DMS114 treated with DMSO at 0.1 percent for 48 hours (cell line): ENCODE data around the gene ZHX3.
"Not testable (repeated sequence)": the region's sequence is repeated elsewhere in the genome, so short reads cannot be mapped to it uniquely, and the experiment has no call there.

Experiments used
- DNase-seq: peaks from one replicate; lab custom pipeline; 2025; ENCODE audit not compliant: unreplicated experiment; lab: John Stamatoyannopoulos, UW

The ZHX3 gene

DNA sequence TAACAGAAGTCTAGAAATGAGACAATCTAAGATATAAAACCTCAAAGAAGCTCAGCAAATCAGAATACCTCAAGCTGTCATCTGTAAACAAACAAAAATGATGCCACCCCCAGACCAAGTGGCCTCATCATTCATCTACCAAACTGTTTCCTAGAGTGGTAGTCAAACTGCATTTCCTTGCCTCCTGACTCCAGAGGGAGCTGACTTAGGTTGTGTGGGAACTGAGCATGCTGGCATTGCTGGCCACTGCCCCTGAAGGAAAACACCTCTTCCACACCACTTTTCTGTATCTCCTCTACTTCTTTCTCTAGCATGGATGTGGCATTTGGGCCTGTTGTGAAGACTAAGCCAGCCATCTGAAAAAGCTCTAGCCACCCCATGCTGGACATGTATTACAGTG lies 56.3 kb downstream of the ZHX3 start:
- DNase-seq = no peak

DNA sequence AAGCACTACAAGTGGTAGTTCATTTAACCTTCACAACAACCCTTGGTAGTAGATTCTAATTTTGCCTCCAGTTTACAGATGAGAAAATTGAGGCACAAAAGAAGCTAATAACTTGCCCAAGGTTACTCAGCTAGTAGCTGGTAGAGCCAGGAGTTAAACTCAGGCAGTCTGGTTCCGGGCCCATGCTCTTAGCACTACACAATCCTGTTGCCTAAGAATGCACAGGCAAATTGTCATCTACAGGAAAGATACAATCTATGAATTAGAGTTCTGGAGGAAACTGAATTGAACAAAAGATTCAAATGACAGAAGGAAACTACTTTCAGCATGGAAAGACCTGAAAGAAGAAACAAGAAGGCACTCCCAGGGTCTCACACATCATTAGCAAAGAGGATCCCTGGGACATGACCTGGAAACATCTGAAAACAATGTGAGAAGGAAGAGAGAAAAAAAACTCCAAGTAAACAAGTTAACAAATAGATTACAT lies 56.8 kb downstream of the ZHX3 start:
- no peak for DNase-seq

DNA sequence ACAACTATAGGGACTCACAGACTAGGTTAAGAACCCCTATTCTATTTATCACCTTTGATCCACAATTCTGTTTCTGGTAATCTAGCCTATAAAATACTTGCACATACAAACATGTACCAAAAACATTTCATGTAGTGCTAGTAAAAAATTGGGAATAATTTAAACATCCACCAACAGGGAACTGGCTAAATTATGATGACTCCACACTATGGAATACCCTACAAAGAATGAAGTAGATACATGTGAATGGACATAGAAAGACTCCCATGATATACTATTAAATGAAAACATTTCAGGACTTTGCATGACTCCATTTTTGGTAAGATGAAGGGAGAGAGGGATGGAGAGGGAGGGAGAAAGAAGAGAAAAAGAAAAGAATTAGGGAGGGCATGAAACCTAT lies 58.2 kb downstream of the ZHX3 start:
- no peak for DNase-seq

DNA sequence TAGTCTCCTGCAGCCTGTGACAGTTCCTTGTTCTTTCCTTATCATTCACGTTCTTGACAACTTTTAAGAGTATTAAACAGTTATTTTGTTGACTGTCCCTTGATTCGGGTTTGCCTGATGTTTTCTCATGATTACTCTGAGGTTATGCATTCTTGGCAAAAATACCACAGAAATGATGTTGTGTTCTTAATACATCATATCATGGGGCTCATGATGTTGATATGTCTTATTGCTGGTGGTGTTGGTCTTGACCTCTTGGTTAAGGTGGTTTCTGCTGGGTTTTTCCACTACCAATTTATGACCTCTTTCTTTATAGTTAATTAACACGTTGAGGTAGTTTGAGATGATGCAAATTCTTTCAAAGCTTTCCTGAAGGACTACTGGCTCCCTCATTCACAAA lies 59.1 kb downstream of the ZHX3 start:
- DNase-seq = no peak

DNA sequence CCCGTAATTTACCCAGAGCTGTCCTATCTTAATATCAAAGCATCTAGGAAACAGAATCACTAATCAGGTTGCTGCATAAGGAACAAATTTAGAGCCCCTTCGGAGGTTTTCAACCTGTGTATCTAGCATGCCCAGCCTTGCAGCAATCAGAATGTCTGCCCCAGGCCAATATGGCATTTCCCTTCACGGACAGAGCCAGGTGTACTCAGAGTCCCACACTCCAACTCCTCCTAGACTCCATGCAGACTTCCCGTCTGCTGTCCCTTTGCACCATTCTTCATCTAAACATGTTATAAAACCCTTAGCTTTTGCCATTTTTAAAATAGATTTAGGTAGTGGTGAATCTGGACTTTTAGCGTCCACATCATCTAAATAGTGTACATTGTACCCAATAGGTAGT lies 61.0 kb downstream of the ZHX3 start:
- DNase-seq = no peak

DNA sequence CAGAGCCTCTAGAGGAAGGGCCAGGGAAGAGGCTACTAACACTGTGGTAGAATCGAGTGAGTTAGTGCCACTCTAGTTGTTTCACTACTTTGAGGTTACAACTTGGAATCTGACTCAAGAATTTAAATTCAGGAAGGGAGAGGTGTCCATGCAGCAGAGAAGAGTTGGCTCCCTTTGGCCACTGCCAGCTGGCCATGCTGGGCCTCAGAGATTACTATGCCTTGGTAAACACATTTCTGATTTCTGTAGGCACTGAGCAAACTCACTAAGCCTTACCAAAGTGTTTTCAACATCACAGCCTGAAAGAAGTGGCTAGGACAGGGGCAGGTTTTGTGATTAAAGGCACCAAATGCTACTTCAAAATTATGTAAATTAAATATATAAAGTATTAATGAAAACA lies 61.9 kb downstream of the ZHX3 start:
- DNase-seq = no peak

DNA sequence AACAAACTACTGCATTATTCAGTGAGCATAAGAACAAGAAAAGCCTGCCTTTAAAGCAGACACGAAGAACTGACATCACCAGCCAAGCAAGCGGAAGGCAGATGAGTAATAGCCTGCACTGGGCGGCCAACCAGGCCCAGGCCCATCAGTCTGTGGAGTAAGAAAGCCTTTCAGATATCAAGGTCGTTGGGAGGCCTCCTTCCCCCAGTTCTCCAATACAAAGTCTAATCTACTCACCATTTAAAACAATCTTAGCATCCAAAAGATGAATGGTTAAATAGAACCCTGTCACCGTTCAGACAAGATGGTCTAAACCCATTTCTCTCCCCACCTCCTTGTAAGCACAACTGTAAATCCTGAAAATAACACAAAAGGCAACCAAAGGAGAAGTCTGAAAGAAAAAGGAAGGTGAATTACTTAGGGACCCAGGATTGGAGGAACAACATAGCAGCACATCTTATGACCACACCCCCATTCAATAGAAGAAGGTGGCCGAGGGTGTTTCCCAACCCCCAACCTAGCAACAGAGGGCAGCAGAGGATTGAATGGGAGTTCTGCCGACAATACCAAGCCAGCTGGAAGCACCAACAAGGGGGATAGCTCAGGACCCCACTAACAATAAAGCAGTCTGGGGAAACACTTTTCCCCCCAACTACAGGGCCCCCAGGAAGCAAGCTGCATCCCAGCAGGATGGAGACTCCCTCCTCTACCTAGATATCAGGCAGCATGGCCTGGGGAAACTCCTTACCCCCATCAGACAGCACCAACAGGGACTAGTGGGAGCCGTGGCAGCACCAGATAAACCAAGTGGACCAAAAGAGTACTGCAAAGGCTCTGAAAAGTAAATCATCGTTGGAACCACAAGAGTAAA lies 67.9 kb downstream of the ZHX3 start:
- peak; percentile 6 for DNase-seq

DNA sequence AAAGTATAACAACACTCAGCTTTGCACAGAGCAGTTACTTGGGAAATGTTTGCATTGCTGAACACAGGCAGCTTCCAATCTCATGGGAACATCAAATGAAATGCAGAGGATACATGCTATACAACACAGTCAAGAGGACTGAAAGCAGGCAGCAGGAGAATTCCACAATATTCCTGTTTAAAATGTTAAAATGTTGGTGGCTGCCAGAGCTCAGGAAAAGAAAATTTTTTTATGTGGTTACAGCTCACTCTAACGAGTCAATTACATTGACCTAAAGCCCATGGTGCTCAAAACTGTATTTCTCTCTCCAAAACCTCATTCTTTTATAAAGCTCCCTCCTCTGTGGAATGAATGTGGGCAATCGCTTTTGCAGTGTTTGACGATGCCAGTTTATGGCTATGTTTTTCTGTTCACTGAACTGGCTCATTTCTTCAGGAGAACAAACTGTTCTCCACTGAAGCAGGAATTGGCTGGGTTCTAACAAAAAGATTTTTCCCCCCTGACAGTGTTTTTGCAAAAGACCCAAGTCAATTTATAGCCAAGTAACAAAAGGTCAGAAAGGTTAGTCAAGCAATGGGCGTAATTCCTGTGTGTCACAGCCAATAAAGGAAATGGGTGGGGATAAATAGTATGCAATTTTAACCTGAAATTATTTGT lies 69.0 kb downstream of the ZHX3 start:
- DNase-seq = no peak

DNA sequence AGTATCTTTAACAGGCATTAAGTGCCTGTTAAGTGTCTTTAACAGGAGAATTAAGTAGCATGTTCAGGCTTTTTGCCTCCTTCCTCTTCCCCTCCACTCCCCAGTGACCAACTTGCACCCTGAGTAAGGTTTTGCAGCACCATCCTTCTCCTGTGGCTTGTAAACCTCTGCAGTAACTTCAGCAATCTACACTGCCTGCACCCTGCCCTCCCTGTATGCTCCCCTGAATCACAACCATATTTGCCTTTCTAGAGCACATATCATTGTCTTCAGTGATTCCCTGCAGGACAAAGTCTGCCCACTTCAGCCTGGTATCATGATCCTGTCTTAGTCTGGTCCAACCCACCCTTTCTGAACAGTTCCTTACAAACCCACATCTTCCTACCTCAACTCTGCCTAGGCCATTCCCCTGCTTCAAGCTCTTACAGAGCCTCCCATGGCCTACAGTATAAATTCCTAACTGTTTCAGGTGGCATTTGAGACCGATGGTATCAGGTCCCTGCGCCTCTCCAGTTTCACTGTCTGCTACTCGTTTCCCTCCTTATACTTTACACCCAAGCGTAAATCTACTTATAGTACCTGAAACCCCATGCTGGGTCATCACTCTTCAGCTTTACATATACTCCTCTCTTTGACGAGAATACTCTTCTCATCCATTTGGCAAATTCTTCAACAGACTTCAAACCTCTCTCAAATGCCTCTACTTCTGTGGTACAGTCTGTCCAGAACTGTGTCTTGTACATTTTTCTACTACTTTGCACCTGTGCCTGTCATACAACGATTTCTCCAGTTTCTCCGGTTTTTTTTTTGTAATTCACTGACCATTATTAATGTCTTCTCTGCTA lies 69.8 kb downstream of the ZHX3 start:
- no peak for DNase-seq

DNA sequence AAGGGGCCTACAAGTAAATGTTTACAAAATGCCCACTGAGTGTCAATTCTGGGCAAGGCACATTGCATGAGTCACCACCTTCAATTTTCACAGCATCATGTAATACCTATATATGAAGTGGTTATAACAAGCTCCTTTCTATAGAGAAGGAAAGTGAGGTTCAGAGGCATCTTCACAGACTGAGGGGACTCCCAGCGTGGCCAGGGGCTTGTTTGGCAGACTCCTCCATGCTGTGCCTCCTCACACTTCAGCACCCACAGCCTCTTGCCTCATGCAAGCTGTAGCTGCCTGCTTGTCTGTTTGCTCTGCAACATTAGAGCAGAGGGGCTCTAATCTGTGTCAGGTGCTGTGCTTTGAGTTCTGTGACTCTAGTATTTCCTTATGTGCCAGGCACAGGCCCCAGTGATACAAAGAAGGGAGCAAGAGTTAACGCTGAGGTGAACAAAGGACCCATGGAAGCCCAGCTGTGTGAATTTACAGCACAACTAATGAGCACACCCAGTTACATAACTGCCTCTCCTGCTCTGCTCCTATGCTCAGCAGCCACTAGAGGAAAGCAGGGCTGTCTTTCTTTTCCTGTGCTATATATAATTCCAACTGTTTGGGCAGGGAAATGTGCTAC lies 72.3 kb downstream of the ZHX3 start:
- DNase-seq = no peak

DNA sequence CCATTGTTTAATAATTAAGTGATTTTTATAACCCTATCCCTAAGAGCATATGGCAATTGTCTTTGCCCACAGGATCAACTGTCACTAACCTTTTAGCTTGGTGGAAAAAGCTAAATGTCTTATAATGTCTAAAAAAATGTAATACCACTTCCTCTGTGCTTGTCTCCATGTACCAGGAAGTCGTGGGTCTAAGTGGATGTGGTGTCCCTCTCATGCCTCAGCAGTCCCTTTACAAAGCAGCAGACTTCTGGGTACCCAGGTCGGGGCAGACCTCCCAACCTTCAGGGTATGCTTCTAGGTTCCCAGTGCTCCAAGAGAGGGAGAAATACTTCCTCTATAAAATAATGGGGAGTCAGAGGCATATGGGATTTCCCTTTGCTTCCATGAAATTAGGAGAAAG lies 74.7 kb downstream of the ZHX3 start:
- DNase-seq = no peak

DNA sequence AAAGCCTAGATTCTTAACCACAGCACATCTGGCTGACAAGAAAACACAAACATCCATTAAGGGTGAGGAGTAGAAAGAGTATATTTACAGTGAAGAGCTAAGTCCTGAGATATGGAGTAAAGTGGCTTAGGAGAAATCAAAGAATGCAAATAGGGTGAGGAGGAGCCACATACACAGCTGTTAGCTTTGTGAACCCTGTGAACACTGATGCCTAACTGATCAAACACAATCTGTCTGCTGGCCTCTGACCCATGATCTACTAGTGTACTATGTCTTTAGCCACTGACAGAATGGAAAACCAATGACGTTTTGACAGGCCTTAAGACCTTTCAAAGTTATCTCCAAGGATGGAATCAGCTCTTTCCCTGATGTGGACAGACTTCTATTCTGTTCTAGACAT lies 75.2 kb downstream of the ZHX3 start:
- DNase-seq = no peak

DNA sequence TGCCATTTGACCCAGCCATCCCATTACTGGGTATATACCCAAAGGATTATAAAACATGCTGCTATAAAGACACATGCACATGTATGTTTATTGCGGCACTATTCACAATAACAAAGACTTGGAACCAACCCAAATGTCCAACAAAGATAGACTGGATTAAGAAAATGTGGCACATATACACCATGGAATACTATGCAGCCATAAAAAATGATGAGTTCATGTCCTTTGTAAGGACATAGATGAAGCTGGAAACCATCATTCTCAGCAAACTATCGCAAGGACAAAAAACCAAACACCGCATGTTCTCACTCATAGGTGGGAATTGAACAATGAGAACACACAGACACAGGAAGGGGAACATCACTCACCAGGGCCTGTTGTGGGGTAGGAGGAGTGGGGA lies 80.3 kb downstream of the ZHX3 start:
- DNase-seq = not testable (repeated sequence)

DNA sequence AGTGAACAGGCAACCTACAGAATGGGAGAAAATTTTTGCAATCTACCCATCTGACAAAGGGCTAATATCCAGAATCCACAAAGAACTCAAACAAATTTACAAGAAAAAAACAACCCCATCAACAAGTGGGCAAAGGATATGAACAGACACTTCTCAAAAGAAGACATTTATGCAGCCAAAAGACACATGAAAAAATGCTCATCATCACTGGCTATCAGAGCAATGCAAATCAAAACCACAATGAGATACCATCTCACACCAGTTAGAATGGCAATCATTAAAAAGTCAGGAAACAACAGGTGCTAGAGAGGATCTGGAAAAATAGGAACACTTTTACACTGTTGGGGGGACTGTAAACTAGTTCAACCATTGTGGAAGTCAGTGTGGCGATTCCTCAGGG lies 80.7 kb downstream of the ZHX3 start:
- DNase-seq = not testable (repeated sequence)

DNA sequence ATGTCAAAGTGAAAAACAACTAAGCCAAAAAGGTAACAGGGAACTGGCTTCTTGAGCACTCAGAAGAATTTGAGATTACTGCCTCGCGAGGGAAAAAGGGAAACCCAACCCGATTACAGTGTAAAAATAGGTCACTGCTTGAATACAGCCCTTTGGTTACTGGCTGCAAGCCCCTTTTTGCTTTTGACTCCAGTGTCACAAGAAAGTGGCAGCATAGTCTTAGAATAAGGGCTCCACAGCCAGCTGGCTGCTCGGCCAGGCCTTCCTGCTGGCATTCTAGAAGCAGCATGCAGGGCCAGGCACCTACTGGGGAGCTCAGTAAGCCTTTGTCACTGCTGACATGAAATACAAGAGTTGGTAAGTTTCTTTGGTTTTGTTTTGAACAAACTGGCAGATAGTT lies 83.0 kb downstream of the ZHX3 start:
- no peak for DNase-seq

DNA sequence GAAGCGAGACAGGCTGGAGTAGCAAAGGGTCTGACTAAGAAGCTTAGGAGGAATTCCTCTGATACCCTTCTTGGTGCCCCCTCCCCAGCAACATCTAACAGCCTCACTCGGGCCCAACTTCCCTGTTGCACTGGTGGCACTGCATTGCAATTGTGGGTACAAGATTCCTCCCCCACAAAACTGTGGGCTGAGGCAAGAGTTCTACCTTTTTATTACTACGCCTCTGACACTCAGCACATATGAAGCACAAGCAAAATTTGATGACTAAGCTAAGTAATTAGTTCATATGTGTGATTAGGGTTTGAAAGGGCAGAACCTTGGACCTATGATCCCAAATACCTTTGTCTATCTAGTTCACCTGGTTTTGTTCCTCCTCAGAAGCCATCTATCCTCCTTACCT lies 83.5 kb downstream of the ZHX3 start:
- no peak for DNase-seq

DNA sequence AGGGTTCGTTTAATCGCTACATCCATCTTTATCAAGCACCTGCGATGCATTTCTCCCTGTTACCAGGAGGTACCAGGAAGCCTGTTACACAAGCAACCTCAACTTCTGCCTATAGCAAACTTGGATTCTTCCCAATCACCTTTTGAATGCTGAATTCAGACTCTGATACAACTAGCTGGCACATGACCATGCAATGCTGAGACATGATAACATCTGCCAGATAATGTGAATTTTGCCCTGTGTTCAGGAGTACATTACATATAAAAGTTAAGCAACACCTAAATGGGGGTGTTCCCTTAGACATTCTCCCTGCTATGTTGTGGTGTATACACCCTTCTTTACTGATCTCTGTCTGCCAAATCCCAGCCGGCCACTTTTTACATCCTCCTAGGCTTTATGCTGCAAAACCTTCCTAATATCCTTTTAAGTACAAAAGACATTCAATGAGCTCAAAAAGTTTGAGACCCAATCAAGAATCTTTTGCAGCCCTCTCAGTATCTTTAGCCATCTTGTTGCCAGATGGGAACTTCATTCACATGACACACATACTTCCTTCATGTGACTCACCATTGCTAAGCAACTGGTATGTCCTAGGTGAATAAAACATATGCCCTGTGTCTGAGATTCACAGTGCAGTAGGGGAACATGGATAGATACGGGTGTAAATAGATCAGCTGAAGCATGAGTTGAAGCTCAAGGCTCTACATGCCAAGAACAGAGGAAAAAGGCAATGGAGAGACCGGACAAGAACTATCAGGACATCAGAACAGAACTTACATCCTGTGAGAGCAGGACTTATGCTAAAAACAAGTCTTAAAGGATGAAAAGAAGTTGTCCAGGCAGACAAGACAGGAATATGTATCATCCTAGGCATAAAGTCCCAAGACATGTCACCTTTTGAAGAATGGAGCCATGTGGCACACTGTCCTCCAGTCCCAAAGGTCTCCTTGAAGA lies 84.3 kb downstream of the ZHX3 start:
- DNase-seq = no peak

DNA sequence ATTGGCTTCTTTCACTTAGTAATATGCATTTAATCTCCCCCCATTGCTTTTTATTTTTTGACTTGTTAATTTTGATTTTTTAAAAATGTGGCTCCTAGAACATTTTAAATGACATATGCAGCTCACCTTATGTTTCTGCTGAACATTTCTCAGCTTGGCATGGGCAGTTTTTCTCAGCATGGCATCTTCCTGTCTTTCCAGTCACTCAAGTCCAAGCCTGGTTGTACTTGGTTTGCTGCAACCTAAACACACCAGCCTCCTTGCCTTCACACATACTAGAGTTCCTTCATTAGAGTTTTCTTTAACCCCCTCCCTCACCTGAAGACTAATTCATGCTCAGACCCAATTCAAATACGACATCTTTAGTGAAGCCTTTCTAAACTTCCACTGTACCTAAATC lies 86.4 kb downstream of the ZHX3 start:
- no peak for DNase-seq

DNA sequence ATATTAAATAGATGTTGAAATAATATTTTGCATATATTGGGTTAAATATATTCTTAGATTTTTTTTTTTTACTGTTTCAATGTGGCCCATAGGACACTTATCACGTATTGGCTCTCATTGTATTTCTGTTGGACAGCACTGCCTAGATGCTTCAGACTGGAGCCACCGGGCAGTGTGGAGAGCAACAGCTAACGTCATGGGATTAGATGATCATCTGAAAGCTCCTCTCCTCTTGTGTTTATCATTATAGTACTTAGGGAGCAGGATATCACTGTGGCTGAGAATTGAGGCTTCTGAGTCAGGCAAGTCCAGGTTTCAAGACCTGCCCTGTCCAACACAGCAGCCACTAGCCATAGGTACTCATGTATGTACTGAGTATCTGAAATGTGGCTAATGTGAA lies 87.4 kb downstream of the ZHX3 start:
- DNase-seq = no peak

DNA sequence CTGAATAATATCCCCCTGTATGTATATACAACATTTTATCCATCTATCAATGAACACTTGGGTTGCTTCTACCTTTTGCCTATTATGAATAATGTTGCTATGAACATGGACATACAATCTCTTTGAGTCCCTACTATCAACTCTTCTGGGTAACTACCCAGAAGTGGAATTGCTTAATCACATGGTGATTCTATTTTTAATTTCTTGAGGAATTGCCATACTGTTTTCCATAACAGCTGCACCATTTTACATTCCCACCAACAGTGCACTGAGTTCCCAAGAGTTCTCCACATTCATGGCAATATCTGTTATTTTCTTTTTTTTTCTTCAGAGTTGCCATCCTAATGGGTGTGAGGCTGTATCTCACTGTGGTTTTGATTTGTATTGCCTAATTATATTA lies 88.3 kb downstream of the ZHX3 start:
- DNase-seq = no peak
